Neural progenitor cell (in vitro differentiated cells): ENCODE results near the gene TWF2. TPM values are rescaled to one million over a fixed set of nuclear protein-coding genes. Genes with fewer than 3 reads are reported as not detected.

Experiments used
- DNase-seq: peaks from one replicate; pipeline ENCODE4 v3.0.0-alpha.2; 2016; ENCODE audit warnings: low spot score
- H2AFZ ChIP-seq: fragments of 200-600 bp; sonication (generic); replicated peaks from 2 replicates; pipeline ENCODE4 v1.6.1; 2016; ENCODE audit warnings: antibody characterized with exemption
- H3F3A ChIP-seq: fragments of 200-600 bp; sonication (generic); 2 replicates; pipeline ENCODE4 v1.6.1; 2016; ENCODE audit warnings: antibody characterized with exemption, low read depth
- H3K27ac ChIP-seq: fragments of 200-600 bp; sonication (generic); 2 replicates; pipeline ENCODE4 v1.5.1; 2016; ENCODE audit warnings: mild to moderate bottlenecking
- H3K27me3 ChIP-seq: fragments of 200-600 bp; sonication (generic); 2 replicates; pipeline ENCODE4 v1.6.1; 2016; ENCODE audit warnings: mild to moderate bottlenecking, moderate library complexity
- H3K36me3 ChIP-seq: fragments of 200-600 bp; sonication (generic); 2 replicates; pipeline ENCODE4 v1.5.1; 2016
- H3K4me1 ChIP-seq: fragments of 200-600 bp; sonication (generic); 2 replicates; pipeline ENCODE4 v1.6.1; 2016; ENCODE audit warnings: mixed run types
- H3K4me2 ChIP-seq: fragments of 200-600 bp; sonication (generic); 2 replicates; pipeline ENCODE4 v1.6.1; 2016
- H3K4me3 ChIP-seq: fragments of 200-600 bp; sonication (generic); 2 replicates; pipeline ENCODE4 v1.5.1; 2016
- H3K79me2 ChIP-seq: fragments of 200-600 bp; sonication (generic); 2 replicates; pipeline ENCODE4 v1.6.1; 2016; ENCODE audit warnings: low read depth
- H3K9ac ChIP-seq: fragments of 200-600 bp; sonication (generic); 2 replicates; pipeline ENCODE4 v1.6.1; 2016
- H3K9me3 ChIP-seq: fragments of 200-600 bp; sonication (generic); 2 replicates; pipeline ENCODE4 v1.5.1; 2016; ENCODE audit warnings: low read depth
- H4K20me1 ChIP-seq: fragments of 200-600 bp; sonication (generic); 2 replicates; pipeline ENCODE4 v1.6.1; 2016; ENCODE audit warnings: low read depth
- H3K27ac Mint-ChIP-seq: 3 replicates; pipeline ENCODE4 v1.8.0; 2021; ENCODE audit warnings: mixed read lengths
- H3K27me3 Mint-ChIP-seq: 2 replicates; pipeline ENCODE4 v1.8.0; 2022; ENCODE audit warnings: low read depth, mild to moderate bottlenecking, inconsistent platforms, moderate library complexity, mixed read lengths; ENCODE audit not compliant: insufficient read depth
- H3K36me3 Mint-ChIP-seq: 3 replicates; pipeline ENCODE4 v1.8.0; 2021; ENCODE audit warnings: mixed read lengths
- H3K4me1 Mint-ChIP-seq: 3 replicates; pipeline ENCODE4 v1.8.0; 2021; ENCODE audit warnings: mixed read lengths
- H3K4me3 Mint-ChIP-seq: 3 replicates; pipeline ENCODE4 v1.8.0; 2021; ENCODE audit warnings: mild to moderate bottlenecking, moderate library complexity, mixed read lengths
- H3K9me3 Mint-ChIP-seq: 3 replicates; pipeline ENCODE4 v1.8.0; 2020; ENCODE audit warnings: mixed read lengths
- CTCF ChIP-seq: fragments of 200-600 bp; sonication (generic); IDR thresholded peaks from 2 replicates; pipeline ENCODE4 v1.5.1; 2017; ENCODE audit warnings: antibody characterized with exemption, mild to moderate bottlenecking
- EZH2 ChIP-seq: fragments of 200-600 bp; sonication (generic); IDR thresholded peaks from 2 replicates; pipeline ENCODE4 v1.6.1; 2017; ENCODE audit warnings: antibody characterized with exemption, mild to moderate bottlenecking, moderate library complexity
- EZH2phosphoT487 ChIP-seq: fragments of 200-600 bp; sonication (generic); IDR thresholded peaks from 2 replicates; pipeline ENCODE4 v1.6.1; 2017; ENCODE audit warnings: antibody characterized with exemption
- total RNA-seq: library from RNA; depleted of rRNA; stranded (reverse); fragments of >200 nt; gene quantifications from 2 replicates; pipeline ENCODE4 v1.2.3, GENCODE V29; 2015; ENCODE audit warnings: low replicate concordance

TWF2 gene
- total RNA-seq, 1 donor from 2014 or later: 21.9 TPM

DNA sequence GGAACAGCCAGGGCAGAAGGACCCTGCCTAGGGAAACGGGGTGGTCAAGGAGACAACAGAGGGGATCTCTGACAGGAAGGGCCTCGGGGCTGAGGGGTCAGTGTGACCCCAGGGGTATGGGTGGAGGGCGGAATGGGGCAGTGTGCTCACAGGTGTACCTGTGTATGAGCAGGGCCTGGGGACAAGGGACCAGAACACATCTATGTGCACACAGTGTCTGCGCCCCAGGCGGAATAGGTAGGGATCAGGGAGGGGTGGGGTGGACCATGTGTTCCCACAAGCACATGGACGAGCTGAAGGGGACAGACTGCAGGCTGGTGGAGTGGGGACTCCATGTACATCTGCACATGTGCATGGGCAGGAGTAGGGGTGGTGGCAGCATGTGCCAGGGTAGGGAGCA lies 8.5 kb downstream of the TWF2 start:
- Histone ChIP-seq H3K4me1 (no peaks in the 10 kb centered on the region), H3K9me3 (no peaks in the 10 kb centered on the region), H3K36me3 (no peaks in the 10 kb centered on the region), H3K4me3 (no peak overlapping the region), H3K27me3 (no peaks in the 10 kb centered on the region), H3K79me2 (no peaks in the 10 kb centered on the region), H3F3A (no peaks in the 10 kb centered on the region), H4K20me1 (no peaks in the 10 kb centered on the region), H3K27ac (no peak overlapping the region), H3K9ac (no peak overlapping the region), H3K4me2 (no peak overlapping the region), H2AFZ (no peak overlapping the region)
- H3K27ac Mint-ChIP-seq: no peak overlapping the region
- H3K27me3 Mint-ChIP-seq: peaks cover 4% of the 10 kb centered on the region
- H3K4me3 Mint-ChIP-seq: no peak overlapping the region
- TF ChIP-seq CTCF (no peak), EZH2phosphoT487 (no peak), EZH2 (no peak)
- no peaks in the 10 kb centered on the region for H3K9me3 Mint-ChIP-seq
- DNase-seq: no peak
- H3K36me3 Mint-ChIP-seq: peaks cover 7% of the 10 kb centered on the region
- no peaks in the 10 kb centered on the region for H3K4me1 Mint-ChIP-seq

GRCh38 chr3:52229656-52230055 lies 9.3 kb downstream of the TWF2 start:
- DNase-seq: no peak
- Histone ChIP-seq H3K9ac (no peak overlapping the region), H3K9me3 (no peaks in the 10 kb centered on the region), H2AFZ (no peak overlapping the region), H3K27ac (no peak overlapping the region), H3K36me3 (no peaks in the 10 kb centered on the region), H3K4me1 (no peaks in the 10 kb centered on the region), H3F3A (no peaks in the 10 kb centered on the region), H3K27me3 (no peaks in the 10 kb centered on the region), H3K79me2 (no peaks in the 10 kb centered on the region), H3K4me3 (no peak overlapping the region), H4K20me1 (no peaks in the 10 kb centered on the region), H3K4me2 (no peak overlapping the region)
- Mint-ChIP-seq H3K27me3 (peaks cover 4% of the 10 kb centered on the region), H3K9me3 (no peaks in the 10 kb centered on the region), H3K4me3 (no peak overlapping the region), H3K4me1 (no peaks in the 10 kb centered on the region), H3K36me3 (peaks cover 7% of the 10 kb centered on the region), H3K27ac (no peak overlapping the region)
- no peak for TF ChIP-seq CTCF

- no peaks in the 10 kb centered on the region for H3K79me2 ChIP-seq
- H3K4me3 ChIP-seq: no peak overlapping the region
- no peak for DNase-seq
- no peaks in the 10 kb centered on the region for H3K9me3 ChIP-seq
- no peaks in the 10 kb centered on the region for H3K4me1 Mint-ChIP-seq
- H3K4me2 ChIP-seq: no peak overlapping the region
- no peak overlapping the region for H3K27ac ChIP-seq
- H3F3A ChIP-seq: no peaks in the 10 kb centered on the region
- H3K9me3 Mint-ChIP-seq: no peaks in the 10 kb centered on the region
- no peak overlapping the region for H3K27ac Mint-ChIP-seq
- no peak overlapping the region for H2AFZ ChIP-seq
- no peaks in the 10 kb centered on the region for H3K36me3 ChIP-seq
- no peak overlapping the region for H3K4me3 Mint-ChIP-seq
- H3K36me3 Mint-ChIP-seq: peaks cover 7% of the 10 kb centered on the region
- H3K27me3 ChIP-seq: no peaks in the 10 kb centered on the region
- H3K27me3 Mint-ChIP-seq: peaks cover 6% of the 10 kb centered on the region
- no peaks in the 10 kb centered on the region for H3K4me1 ChIP-seq
- H3K9ac ChIP-seq: no peak overlapping the region
- no peaks in the 10 kb centered on the region for H4K20me1 ChIP-seq
- TF ChIP-seq EZH2 (no peak), EZH2phosphoT487 (no peak), CTCF (no peak)
These were observed 10.1 kb downstream of the TWF2 start for GRCh38 chr3:52228751-52229291.
